HG02938 (cell line): ENCODE measurements around the gene LRRC41.
"Not testable (repeated sequence)": the region's sequence is repeated elsewhere in the genome, so short reads cannot be mapped to it uniquely, and the experiment has no call there.

ENCODE experiments used
- ATAC-seq: cut with Tn5 transposase; IDR thresholded peaks from one replicate; pipeline ENCODE4 v1.9.1; 2021; ENCODE audit warnings: mild to moderate bottlenecking, moderate library complexity; ENCODE audit not compliant: unreplicated experiment

The LRRC41 gene

GRCh38 chr1:46303038-46303871 is at the start of gene LRRC41, which contains the start of gene UQCRH:
Gene LRRC41 (minus strand): TSS chr1:46303616. CDS start chr1:46303322, 294 bp downstream.
Gene UQCRH (plus strand): TSS chr1:46303698. CDS start chr1:46303767, 69 bp downstream.
- peak; percentile 78 for ATAC-seq

DNA sequence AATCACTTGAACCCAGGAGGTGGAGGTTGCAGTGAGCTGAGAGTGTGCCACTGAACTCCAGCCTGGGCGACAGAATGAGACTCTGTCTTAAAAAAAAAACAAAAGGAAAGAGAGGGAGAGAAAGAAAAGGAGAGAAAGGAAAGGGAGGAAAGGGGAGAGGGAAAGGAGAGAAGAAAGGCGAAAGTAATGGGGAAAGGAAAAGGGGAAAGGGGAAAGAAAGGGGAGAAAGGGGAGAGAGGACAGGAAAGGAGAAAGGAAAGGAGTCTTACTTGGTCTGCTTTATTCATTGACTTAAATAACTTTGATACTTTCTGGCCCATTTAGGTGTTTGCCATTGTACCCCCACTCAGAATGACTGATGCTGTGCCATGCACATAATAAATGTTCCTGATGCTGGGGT is 48.9 kb upstream of the LRRC41 start:
- no peak for ATAC-seq

DNA sequence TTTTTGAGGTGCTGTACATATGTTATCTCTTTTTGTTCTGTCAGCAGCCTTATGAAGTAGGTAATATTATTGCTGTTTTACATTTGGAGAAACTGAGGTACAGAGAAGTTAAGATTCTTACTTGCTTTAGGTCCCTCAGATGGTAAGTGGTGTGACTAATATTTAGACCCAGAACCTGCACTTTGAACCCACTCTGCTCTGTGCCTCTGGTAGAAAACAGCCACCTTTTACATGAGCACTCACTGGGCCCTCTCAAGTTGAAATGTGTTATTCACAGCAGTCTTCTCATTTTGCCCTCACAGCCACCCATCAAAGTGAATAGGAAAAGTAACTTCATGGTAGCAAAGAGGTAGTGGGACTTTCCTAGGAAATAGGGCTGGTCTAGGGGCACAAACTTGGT is 41.9 kb upstream of the LRRC41 start:
- ATAC-seq, result no peak

DNA sequence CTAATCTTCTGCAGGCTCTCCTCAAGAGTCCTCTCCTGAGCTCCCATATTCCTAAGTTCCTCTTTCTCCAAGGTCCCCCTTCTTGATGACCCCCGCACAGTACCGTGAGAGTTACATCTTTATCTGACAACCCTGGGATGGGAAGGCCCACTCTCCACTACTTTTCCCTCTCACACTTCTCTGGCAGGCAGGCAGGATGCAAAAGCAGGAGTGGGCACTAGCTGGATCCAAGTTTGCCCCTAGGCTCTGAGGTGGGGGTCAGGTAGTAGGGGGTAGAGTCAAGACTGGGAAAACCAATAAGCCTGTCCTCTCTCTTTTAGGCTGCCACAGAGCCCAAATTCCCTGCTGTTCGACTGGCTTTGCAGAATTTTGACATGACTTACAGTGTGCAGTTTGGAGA is 41.1 kb upstream of the LRRC41 start:
- ATAC-seq, result no peak

GRCh38 chr1:46343705-46344104 is 40.3 kb upstream of the LRRC41 start:
- ATAC-seq, result no peak

GRCh38 chr1:46343351-46343695 is 39.9 kb upstream of the LRRC41 start:
- ATAC-seq, result no peak

DNA sequence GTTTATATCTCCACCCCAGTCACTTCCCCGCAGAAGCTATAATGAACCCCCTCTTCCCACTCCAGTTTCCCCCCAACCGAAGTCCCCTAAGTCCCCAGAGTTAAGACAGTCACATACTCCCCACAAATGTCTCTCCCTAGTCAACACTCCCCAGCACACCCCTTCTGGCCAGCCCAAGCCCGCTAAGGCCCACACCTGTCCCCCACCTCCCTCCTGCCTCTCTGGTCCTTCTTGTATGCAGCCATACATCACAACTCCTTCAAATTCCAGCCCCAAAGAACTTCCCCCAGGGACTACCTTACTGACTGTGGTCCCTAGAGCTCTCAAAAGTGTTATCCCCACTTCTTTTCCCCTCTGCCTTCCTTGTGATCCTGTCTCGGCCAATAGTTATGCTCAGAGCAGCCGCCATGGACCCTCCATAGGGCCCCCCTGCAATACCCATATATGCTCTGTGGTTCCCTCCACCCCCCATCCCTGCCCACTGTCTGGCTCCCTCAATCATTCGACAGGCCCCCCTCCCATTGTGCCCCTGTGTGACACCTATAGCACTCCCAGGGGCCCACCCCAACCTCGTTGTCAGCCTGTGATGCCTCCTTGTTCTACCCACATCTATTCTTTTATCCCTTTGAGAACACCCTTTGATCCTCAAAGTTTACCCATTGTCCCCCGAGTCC is 39.4 kb upstream of the LRRC41 start:
- ATAC-seq, result no peak

GRCh38 chr1:46342084-46342656 is 38.8 kb upstream of the LRRC41 start:
- no peak for ATAC-seq

DNA sequence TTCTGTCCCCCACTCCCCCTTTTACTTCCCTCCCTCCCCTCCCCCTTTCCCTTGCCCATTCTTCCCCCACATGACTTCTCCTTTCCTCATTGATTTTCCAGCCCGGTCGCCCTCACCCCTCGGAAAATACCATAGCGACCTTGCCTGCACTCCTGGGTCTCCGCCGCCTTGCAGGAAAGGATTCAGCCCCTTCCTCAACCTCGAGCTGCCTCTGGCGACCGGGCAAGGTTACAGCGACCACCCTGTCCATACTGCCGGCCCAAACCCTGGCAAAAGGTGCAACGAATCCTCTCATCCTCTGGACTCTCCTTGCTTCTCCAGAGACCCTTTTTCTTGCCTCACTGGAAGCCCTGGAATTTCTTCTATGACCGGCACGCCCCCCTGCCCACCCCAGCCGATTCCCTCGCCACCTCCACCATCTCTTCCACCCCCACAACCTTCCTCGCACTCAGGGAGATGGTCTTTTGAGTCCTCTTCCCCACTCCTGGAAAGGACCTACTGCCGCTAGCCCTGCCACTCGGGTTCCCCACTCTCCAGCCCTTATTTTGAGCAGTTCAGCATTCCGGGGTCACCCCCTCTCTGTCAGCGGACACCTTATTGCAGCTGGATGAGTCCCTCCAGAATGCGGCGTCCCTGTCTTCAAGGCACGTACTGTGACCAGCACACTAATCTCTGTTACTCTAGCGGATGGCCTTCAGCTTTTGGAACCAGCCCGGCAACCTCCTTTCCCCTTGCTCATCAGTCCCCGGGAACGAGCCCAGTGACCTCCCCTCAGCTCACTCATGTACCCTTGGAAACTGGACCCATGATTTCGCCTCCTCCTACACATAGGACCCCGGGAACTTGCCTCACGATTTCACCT is 38.0 kb upstream of the LRRC41 start:
- ATAC-seq, result no peak

GRCh38 chr1:46340404-46341221 is 37.2 kb upstream of the LRRC41 start, which contains the start of gene NSUN4:
Gene NSUN4 (plus strand): TSS chr1:46340807. CDS start chr1:46340827, 20 bp downstream.
- peak; percentile 76 for ATAC-seq

DNA sequence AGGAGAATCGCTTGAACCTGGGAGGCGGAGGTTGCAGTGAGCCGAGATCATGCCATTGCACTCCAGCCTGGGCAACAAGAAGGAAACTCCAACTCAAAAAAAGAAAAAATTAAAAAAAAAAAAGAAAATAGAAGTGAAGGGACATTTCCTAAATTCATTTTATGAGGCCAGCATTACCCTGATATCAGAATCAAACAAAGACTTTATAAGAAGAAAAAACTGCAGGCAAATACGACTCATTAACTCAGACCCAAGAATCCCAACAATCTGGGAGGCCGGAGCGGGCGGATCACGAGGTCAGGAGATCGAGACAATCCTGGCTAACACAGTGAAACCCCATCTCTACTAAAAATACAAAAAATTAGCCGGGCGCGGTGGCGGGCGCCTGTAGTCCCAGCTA is 34.0 kb upstream of the LRRC41 start:
- not testable (repeated sequence) for ATAC-seq

DNA sequence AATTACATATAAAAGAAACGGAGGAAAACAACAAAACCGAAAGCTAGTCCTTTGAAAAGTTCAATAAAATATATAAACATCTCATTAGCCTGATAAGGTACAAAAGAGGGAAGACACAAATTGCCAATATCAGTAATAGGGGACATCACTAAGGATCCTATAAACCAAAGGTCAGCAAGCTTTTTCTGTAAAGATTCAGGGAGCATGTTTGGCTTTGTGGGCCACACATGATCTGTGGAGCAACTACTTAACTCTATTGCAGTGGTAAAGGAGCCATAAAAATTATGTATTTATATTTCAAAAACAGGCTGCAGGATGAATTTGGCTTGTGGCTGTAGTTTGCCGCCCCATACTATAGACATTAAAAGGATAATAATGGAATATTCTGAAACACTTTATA is 31.7 kb upstream of the LRRC41 start:
- ATAC-seq, result no peak

DNA sequence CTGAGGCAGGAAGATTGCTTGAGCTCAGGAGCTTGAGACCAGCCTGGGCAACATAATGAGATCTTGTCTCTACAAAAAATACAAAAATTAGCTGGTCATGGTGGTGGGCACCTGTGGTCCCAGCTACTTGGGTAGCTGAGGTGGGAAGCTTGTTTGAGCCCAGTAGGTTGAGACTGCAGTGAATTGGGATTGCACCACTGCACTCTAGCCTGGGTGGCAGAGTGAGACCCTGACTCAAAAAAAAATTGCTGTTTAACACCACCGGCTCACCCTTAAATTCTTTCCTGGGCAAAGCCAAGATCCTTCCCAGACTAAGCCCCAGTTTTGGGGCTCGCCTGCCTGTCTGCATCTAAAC is 30.6 kb upstream of the LRRC41 start:
- ATAC-seq, result no peak

GRCh38 chr1:46333300-46334029 is 30.0 kb upstream of the LRRC41 start:
- ATAC-seq, result peak; percentile 49

DNA sequence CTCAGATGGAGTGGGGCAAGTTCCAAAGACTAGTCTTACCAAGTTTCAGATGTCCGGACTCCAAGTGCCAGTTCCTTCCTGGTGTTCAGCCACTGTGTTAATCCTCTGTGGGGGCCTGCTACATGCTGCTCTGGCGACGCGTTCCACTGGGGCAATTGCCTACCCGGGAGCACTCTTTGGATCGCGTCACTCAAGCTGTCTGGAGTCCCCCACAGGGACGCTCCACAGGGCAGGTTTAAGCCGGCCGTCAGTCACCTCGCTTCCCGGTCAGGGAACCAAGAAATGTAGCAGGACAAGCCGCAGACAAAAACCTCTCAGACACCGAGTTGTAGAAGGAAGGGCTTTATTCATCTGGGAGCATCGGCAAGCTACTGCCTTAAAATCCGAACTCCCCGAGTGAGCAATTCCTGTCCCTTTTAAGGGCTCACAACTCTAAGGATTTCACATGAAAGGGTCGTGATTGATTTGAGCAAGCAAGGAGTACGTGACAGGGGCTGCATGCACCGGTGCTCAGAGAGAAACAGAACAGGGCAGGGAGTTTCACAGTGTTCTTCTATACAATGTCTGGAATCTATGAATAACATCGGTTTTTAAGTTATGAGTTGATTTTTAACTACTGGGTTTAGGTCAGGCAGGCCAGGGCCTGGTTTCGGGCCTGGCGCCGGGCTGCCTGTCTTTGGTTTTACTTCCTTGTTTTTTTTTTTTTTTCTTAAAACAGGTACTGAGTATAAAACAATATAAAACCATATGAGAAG is 28.5 kb upstream of the LRRC41 start:
- ATAC-seq, result peak; percentile 19

GRCh38 chr1:46330381-46330780 is 27.0 kb upstream of the LRRC41 start:
- not testable (repeated sequence) for ATAC-seq

DNA sequence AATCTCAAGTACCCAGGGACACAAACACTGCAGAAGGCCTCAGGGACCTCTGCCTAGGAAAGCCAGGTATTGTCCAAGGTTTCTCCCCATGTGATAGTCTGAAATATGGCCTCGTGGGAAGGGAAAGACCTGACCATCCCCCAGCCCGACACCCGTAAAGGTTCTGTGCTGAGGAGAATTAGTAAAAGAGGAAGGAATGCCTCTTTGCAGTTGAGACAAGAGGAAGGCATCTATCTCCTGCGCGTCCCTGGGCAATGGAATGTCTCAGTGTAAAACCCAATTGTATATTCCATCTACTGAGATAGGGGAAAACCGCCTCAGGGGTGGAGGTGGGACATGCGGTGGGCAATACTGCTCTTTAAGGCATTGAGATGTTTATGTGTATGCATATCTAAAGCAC is 26.4 kb upstream of the LRRC41 start:
- not testable (repeated sequence) for ATAC-seq

DNA sequence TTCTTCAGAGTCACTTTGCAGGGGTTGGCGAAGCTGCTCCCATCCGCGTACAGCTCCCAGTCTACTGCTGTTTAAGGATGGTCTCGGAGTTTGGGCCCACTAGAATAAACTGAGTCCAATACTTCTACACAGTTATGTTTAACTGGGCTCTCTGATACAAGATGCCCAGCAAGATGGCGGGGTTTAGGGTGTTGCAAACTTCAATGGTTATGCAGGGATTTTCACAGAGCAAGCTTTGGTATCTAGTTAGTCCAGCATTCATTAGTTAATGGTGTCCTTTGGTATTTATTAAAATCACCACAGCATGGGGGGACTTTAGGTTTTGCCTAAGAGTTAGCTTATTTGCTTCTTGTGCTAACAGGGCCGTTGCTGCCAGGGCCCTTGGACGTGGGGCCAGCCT is 24.8 kb upstream of the LRRC41 start:
- ATAC-seq, result not testable (repeated sequence)
